ENCODE data around the gene EPHA1. TPM values are rescaled to one million over a fixed set of nuclear protein-coding genes. Genes with fewer than 3 reads are reported as not detected.
A peak's percentile ranks its signal among the peaks of the same experiment; 100 is the strongest.

EPHA1 gene
- total RNA-seq, 4 donors from 2014 or later: 0.17 to 0.23 TPM; not detected in 2

GRCh38 chr7:143360788-143361551, 47.7 kb downstream of the EPHA1 start:
- Histone ChIP-seq H3K4me3 (peak overlapping the region in 3 of 4 donors; percentile 59 to 74 (median 71)), H3K9me3 (no peaks in the 10 kb centered on the region), H3K27ac (replicated peaks in 1 of 4) (no peak overlapping the region), H3K36me3 (no peaks in the 10 kb centered on the region), H3K27me3 (peaks cover 3 to 61% (median 17%) of the 10 kb centered on the region in 4 donors), H3K4me1 (peaks cover 8 to 26% (median 19%) of the 10 kb centered on the region in 4 donors)
- no peak for DNase-seq (ENCODE audit: extremely low spot score)
- 47% methylated on average over 18 of the region's 19 CpGs for WGBS
- intact Hi-C loops (cut with DNase I): loop anchor here (10.0 kb wide), 1 partner anchor 54 kb away; no protein-coding TSS in a partner anchor
- TF ChIP-seq POLR2A (IDR thresholded peaks at IDR 0.05; ENCODE audit: low read depth): no peak
- TF ChIP-seq EP300 (IDR thresholded peaks at IDR 0.05): no peak
- no peak for TF ChIP-seq POLR2AphosphoS5 (IDR thresholded peaks at IDR 0.05)
- no peak for TF ChIP-seq CTCF (IDR thresholded peaks at IDR 0.05)

- no peak overlapping the region for H3K27ac ChIP-seq (replicated peaks in 1 of 4)
- H3K9me3 ChIP-seq: no peaks in the 10 kb centered on the region
- peaks cover 3 to 57% (median 17%) of the 10 kb centered on the region in 4 donors for H3K27me3 ChIP-seq
- no peak for DNase-seq (ENCODE audit: extremely low spot score)
- peaks cover 8 to 26% (median 19%) of the 10 kb centered on the region in 4 donors for H3K4me1 ChIP-seq
- no peaks in the 10 kb centered on the region for H3K36me3 ChIP-seq
- intact Hi-C loops (cut with DNase I): loop anchor here (10.0 kb wide), 1 partner anchor 55 kb away; no protein-coding TSS in a partner anchor
- no peak overlapping the region for H3K4me3 ChIP-seq
- TF ChIP-seq EP300 (IDR thresholded peaks at IDR 0.05) (no peak), POLR2A (IDR thresholded peaks at IDR 0.05; ENCODE audit: low read depth) (no peak), CTCF (IDR thresholded peaks at IDR 0.05) (no peak)
- WGBS: 84% methylated on average over 11 of the region's 11 CpGs
Measured at GRCh38 chr7:143359771-143360353, 48.8 kb downstream of the EPHA1 start.

- WGBS: 90% methylated on average over 12 of the region's 12 CpGs
- Histone ChIP-seq H3K4me3 (no peak overlapping the region), H3K36me3 (no peaks in the 10 kb centered on the region), H3K9me3 (no peaks in the 10 kb centered on the region), H3K27ac (replicated peaks in 1 of 4) (no peak overlapping the region), H3K4me1 (peaks cover 8 to 26% (median 19%) of the 10 kb centered on the region in 4 donors), H3K27me3 (peaks cover 3 to 50% (median 15%) of the 10 kb centered on the region in 4 donors)
- no peak for DNase-seq (ENCODE audit: extremely low spot score)
- intact Hi-C loops (cut with DNase I): no loop called here
- TF ChIP-seq CTCF (IDR thresholded peaks at IDR 0.05) (no peak), EP300 (IDR thresholded peaks at IDR 0.05) (no peak), POLR2A (IDR thresholded peaks at IDR 0.05; ENCODE audit: low read depth) (no peak), POLR2AphosphoS5 (IDR thresholded peaks at IDR 0.05) (no peak)
Measured at GRCh38 chr7:143358626-143359025, 50.0 kb downstream of the EPHA1 start.

GRCh38 chr7:143356414-143357050, 52.1 kb downstream of the EPHA1 start:
- 85% methylated on average over 2 of the region's 13 CpGs for WGBS
- Histone ChIP-seq H3K4me1 (peaks cover 2 to 8% (median 5%) of the 10 kb centered on the region in 4 donors), H3K4me3 (no peak overlapping the region), H3K27ac (replicated peaks in 1 of 4) (no peak overlapping the region), H3K36me3 (no peaks in the 10 kb centered on the region), H3K9me3 (no peaks in the 10 kb centered on the region), H3K27me3 (peaks cover 0 to 42% (median 2%) of the 10 kb centered on the region in 4 donors)
- intact Hi-C loops (cut with DNase I): no loop called here
- no peak for TF ChIP-seq POLR2AphosphoS5 (IDR thresholded peaks at IDR 0.05)
- TF ChIP-seq CTCF (IDR thresholded peaks at IDR 0.05): no peak
- TF ChIP-seq POLR2A (IDR thresholded peaks at IDR 0.05; ENCODE audit: low read depth): no peak
- TF ChIP-seq EP300 (IDR thresholded peaks at IDR 0.05): no peak
- DNase-seq (ENCODE audit: extremely low spot score): no peak
